Thoracic aorta (tissue), 2 donors: ENCODE results near the gene GCGR. TPM values are rescaled to one million over a fixed set of nuclear protein-coding genes. Genes with fewer than 3 reads are reported as not detected.

ENCODE experiments used
- ATAC-seq: fragments of 150-250 bp; one replicate; pipeline ENCODE4 v1.8.0; 2017; ENCODE audit warnings: low read depth; ENCODE audit not compliant: insufficient number of reproducible peaks, low FRiP score
- DNase-seq: peaks from one replicate; pipeline ENCODE4 v3.0.0-alpha.2; 2020; ENCODE audit warnings: low spot score
- H3K27ac ChIP-seq, 2 donors: fragments of 200-600 bp; sonication (generic); 1 replicate in 1 of 2; 2 replicates in 1 of 2; pipeline ENCODE4 v1.5.1; 2016; ENCODE audit warnings: mild to moderate bottlenecking in 2 of 2, moderate library complexity in 2 of 2
- H3K27me3 ChIP-seq: fragments of 200-600 bp; sonication (generic); replicated peaks from 2 replicates; pipeline ENCODE4 v1.6.0; 2016; ENCODE audit warnings: mild to moderate bottlenecking; ENCODE audit not compliant: insufficient read depth
- H3K36me3 ChIP-seq: fragments of 200-600 bp; sonication (generic); one replicate; pipeline ENCODE4 v1.5.1; 2016
- H3K4me1 ChIP-seq, 2 donors: fragments of 200-600 bp; sonication (generic); 1 replicate in 1 of 2; 2 replicates in 1 of 2; pipeline versions ENCODE4 v1.5.1 to v1.6.0; 2016; ENCODE audit warnings: low read depth in 2 of 2, mild to moderate bottlenecking in 1 of 2; ENCODE audit not compliant: control insufficient read depth in 1 of 2
- H3K4me3 ChIP-seq: fragments of 200-600 bp; sonication (generic); 2 replicates; pipeline ENCODE4 v1.5.1; 2016; ENCODE audit warnings: mild to moderate bottlenecking
- H3K9me3 ChIP-seq: fragments of 200-600 bp; sonication (generic); 2 replicates; pipeline ENCODE4 v1.5.1; 2016
- CTCF ChIP-seq: fragments of 200-600 bp; sonication (generic); IDR thresholded peaks from one replicate; pipeline ENCODE4 v1.5.1; 2019; ENCODE audit warnings: antibody characterized with exemption
- total RNA-seq, 2 donors: library from RNA; depleted of rRNA; stranded (reverse); fragments of >200 nt; gene quantifications; one replicate each; pipeline versions ENCODE4 v1.1.0 to v1.2.3, GENCODE V29; 2016

Gene GCGR
- total RNA-seq, 2 donors from 2014 or later = not detected

GRCh38 chr17:81824595-81824994, 20.6 kb downstream of the GCGR start:
- no peaks in the 10 kb centered on the region for H3K9me3 ChIP-seq
- H3K4me3 ChIP-seq = no peak overlapping the region
- H3K27ac ChIP-seq = no peak overlapping the region
- TF ChIP-seq CTCF = no peak
- DNase-seq (no peak), ATAC-seq (no peak)
- peaks cover 8% of the 10 kb centered on the region for H3K36me3 ChIP-seq
- H3K27me3 ChIP-seq = no peaks in the 10 kb centered on the region
- H3K4me1 ChIP-seq = peaks cover 6 to 14% of the 10 kb centered on the region in 2 donors

GRCh38 chr17:81825841-81826466, 22.0 kb downstream of the GCGR start:
- H3K4me1 ChIP-seq = peaks cover 6 to 16% of the 10 kb centered on the region in 2 donors

GRCh38 chr17:81828656-81829055, 24.7 kb downstream of the GCGR start:
- Histone ChIP-seq H3K27me3 (no peaks in the 10 kb centered on the region), H3K36me3 (peaks cover 2% of the 10 kb centered on the region), H3K9me3 (no peaks in the 10 kb centered on the region), H3K4me1 (peaks cover 13 to 21% of the 10 kb centered on the region in 2 donors), H3K4me3 (no peak overlapping the region), H3K27ac (no peak overlapping the region)
- no peak for TF ChIP-seq CTCF
- ATAC-seq (no peak), DNase-seq (no peak)

More at GRCh38 chr17:81825841-81826466, 22.0 kb downstream of the GCGR start:
- H3K4me3 ChIP-seq = no peak overlapping the region
- TF ChIP-seq CTCF = no peak
- no peak for ATAC-seq
- peaks cover 8% of the 10 kb centered on the region for H3K36me3 ChIP-seq
- DNase-seq = no peak
- H3K9me3 ChIP-seq = no peaks in the 10 kb centered on the region
- H3K27ac ChIP-seq = no peak overlapping the region
- no peaks in the 10 kb centered on the region for H3K27me3 ChIP-seq

GRCh38 chr17:81829858-81830257, 25.9 kb downstream of the GCGR start:
- DNase-seq = no peak
- no peak overlapping the region for H3K27ac ChIP-seq
- no peak for ATAC-seq
- H3K4me3 ChIP-seq = no peak overlapping the region
- H3K9me3 ChIP-seq = no peaks in the 10 kb centered on the region
- H3K4me1 ChIP-seq = peaks cover 15 to 28% of the 10 kb centered on the region in 2 donors
- no peaks in the 10 kb centered on the region for H3K27me3 ChIP-seq
- no peak for TF ChIP-seq CTCF
- H3K36me3 ChIP-seq = peaks cover 2% of the 10 kb centered on the region

GRCh38 chr17:81831563-81831956, 27.6 kb downstream of the GCGR start:
- Histone ChIP-seq H3K4me3 (peak overlapping the region; percentile 96), H3K4me1 (peaks cover 15 to 28% of the 10 kb centered on the region in 2 donors), H3K36me3 (no peaks in the 10 kb centered on the region), H3K27me3 (no peaks in the 10 kb centered on the region), H3K27ac (peak overlapping the region; percentile 87), H3K9me3 (no peaks in the 10 kb centered on the region)
- no peak for DNase-seq
- TF ChIP-seq CTCF = no peak
- ATAC-seq = no peak
